ENCODE data around the gene OCEL1.

The OCEL1 gene

GRCh38 chr19:17209126-17210036 lies 16.6 kb upstream of the OCEL1 start:
- H3K4me3 ChIP-seq (replicated peaks in 1 of 2; ENCODE audit: low read depth in 2 of 2, low read length in 2 of 2) = no peak overlapping the region
- peak; percentile 38 to 45 for DNase-seq (ENCODE audit: low read depth in 2 of 2)
- no peak for TF ChIP-seq CTCF (IDR thresholded peaks at IDR 0.05; ENCODE audit: low read depth, low read length)

GRCh38 chr19:17210296-17210695 lies 15.7 kb upstream of the OCEL1 start:
- no peak overlapping the region for H3K4me3 ChIP-seq (replicated peaks in 1 of 2; ENCODE audit: low read depth in 2 of 2, low read length in 2 of 2)
- TF ChIP-seq CTCF (IDR thresholded peaks at IDR 0.05; ENCODE audit: low read depth, low read length) = no peak
- DNase-seq (ENCODE audit: low read depth in 2 of 2) = peak in 1 of 2 donors; percentile 62

- H3K4me3 ChIP-seq (replicated peaks in 1 of 2; ENCODE audit: low read depth in 2 of 2, low read length in 2 of 2) = no peak overlapping the region
- no peak for DNase-seq (ENCODE audit: low read depth in 2 of 2)
- no peak for TF ChIP-seq CTCF (IDR thresholded peaks at IDR 0.05; ENCODE audit: low read depth, low read length)
Observed at GRCh38 chr19:17211547-17212446, 14.2 kb upstream of the OCEL1 start.

- no peak for DNase-seq (ENCODE audit: low read depth in 2 of 2)
- H3K4me3 ChIP-seq (replicated peaks in 1 of 2; ENCODE audit: low read depth in 2 of 2, low read length in 2 of 2) = no peak overlapping the region
- no peak for TF ChIP-seq CTCF (IDR thresholded peaks at IDR 0.05; ENCODE audit: low read depth, low read length)
Observed at GRCh38 chr19:17213334-17213733, 12.7 kb upstream of the OCEL1 start.

GRCh38 chr19:17214508-17215126 lies 11.4 kb upstream of the OCEL1 start:
- no peak for TF ChIP-seq CTCF (IDR thresholded peaks at IDR 0.05; ENCODE audit: low read depth, low read length)
- no peak for DNase-seq (ENCODE audit: low read depth in 2 of 2)
- peak overlapping the region; percentile 73 to 75 for H3K4me3 ChIP-seq (replicated peaks in 1 of 2; ENCODE audit: low read depth in 2 of 2, low read length in 2 of 2)

- DNase-seq (ENCODE audit: low read depth in 2 of 2) = peak; percentile 91 to 94
- no peak for TF ChIP-seq CTCF (IDR thresholded peaks at IDR 0.05; ENCODE audit: low read depth, low read length)
- H3K4me3 ChIP-seq (replicated peaks in 1 of 2; ENCODE audit: low read depth in 2 of 2, low read length in 2 of 2) = peak within 1 kb of the TSS; percentile 73 to 75
Observed at GRCh38 chr19:17215127-17215971, 10.7 kb upstream of the OCEL1 start, which contains the start of gene USE1. Gene USE1, plus strand, starts transcription at chr19:17215357. Its CDS starts 49 bp downstream, at chr19:17215406.
